Endodermal cell (in vitro differentiated cells): ENCODE data around the gene TLE1. TPM values are rescaled to one million over a fixed set of nuclear protein-coding genes. Genes with fewer than 3 reads are reported as not detected.

Experiments used
- DNase-seq: peaks from one replicate; pipeline ENCODE4 v3.0.0-alpha.2; 2017
- H3K27ac ChIP-seq: 2 replicates; pipeline ENCODE4 v1.5.1; 2013; ENCODE audit warnings: mild to moderate bottlenecking, low read depth, low read length, moderate library complexity
- H3K27me3 ChIP-seq: 2 replicates; pipeline ENCODE4 v1.6.1; 2013; ENCODE audit warnings: mild to moderate bottlenecking, low read length, moderate library complexity; ENCODE audit not compliant: insufficient read depth, control insufficient read depth, poor library complexity, severe bottlenecking
- H3K36me3 ChIP-seq: 2 replicates; pipeline ENCODE4 v1.7.0; 2013; ENCODE audit warnings: mild to moderate bottlenecking, low read length, moderate library complexity; ENCODE audit not compliant: control insufficient read depth, insufficient read depth
- H3K4me1 ChIP-seq: one replicate; pipeline ENCODE4 v1.7.0; 2013; ENCODE audit warnings: low read length; ENCODE audit not compliant: control insufficient read depth, insufficient read depth
- H3K4me3 ChIP-seq: 2 replicates; pipeline ENCODE4 v1.5.1; 2013; ENCODE audit warnings: mild to moderate bottlenecking, low read length, moderate library complexity
- H3K9ac ChIP-seq: 2 replicates; pipeline ENCODE4 v1.6.1; 2013; ENCODE audit warnings: mild to moderate bottlenecking, low read length, moderate library complexity; ENCODE audit not compliant: poor library complexity, severe bottlenecking; ENCODE audit errors: extremely low read depth
- H3K9me3 ChIP-seq: 2 replicates; pipeline ENCODE4 v1.6.1; 2013; ENCODE audit warnings: mild to moderate bottlenecking, low read length, moderate library complexity; ENCODE audit not compliant: control insufficient read depth
- H3K27ac Mint-ChIP-seq: 2 replicates; pipeline ENCODE4 v1.8.0; 2020; ENCODE audit warnings: mixed read lengths
- H3K27me3 Mint-ChIP-seq: 2 replicates; pipeline ENCODE4 v1.8.0; 2021; ENCODE audit warnings: mild to moderate bottlenecking, mixed read lengths; ENCODE audit not compliant: insufficient read depth
- H3K36me3 Mint-ChIP-seq: 2 replicates; pipeline ENCODE4 v1.8.0; 2020; ENCODE audit warnings: low read depth, mixed read lengths
- H3K4me1 Mint-ChIP-seq: 2 replicates; pipeline ENCODE4 v1.8.0; 2020; ENCODE audit warnings: mixed read lengths
- H3K4me3 Mint-ChIP-seq: 2 replicates; pipeline ENCODE4 v1.8.0; 2020; ENCODE audit warnings: mild to moderate bottlenecking, moderate library complexity, mixed read lengths
- H3K9me3 Mint-ChIP-seq: 2 replicates; pipeline ENCODE4 v1.8.0; 2020; ENCODE audit warnings: mild to moderate bottlenecking, mixed read lengths
- WGBS, 2 experiments: methylation state at CpG; one replicate each; pipeline versions ENCODE4 v1.1.5 to v1.1.7; 2013; ENCODE audit warnings: missing lambda C conversion rate in 2 of 2, mixed read lengths in 1 of 2; ENCODE audit not compliant: insufficient coverage in 1 of 2, insufficient read length in 1 of 2; 5-methylcytosine and 5-hydroxymethylcytosine counted together
- total RNA-seq, 2 donors: library from RNA; stranded (reverse); fragmentation: NEBNext Ultra II Directional in 1 of 2; extraction: Animal tissue kit (Norgen Biotek cat#: 25700) in 1 of 2; gene quantifications; 2 replicates in 1 of 2; 3 replicates in 1 of 2; pipeline ENCODE4 v1.2.1, GENCODE V29; 2021
- TF ChIP-seq, protein P1 (sequence below): fragments of 200-600 bp; sonication (generic); conservative IDR thresholded peaks from 2 replicates; pipeline ENCODE4 v1.5.0; 2021; ENCODE audit warnings: antibody characterized with exemption, mild to moderate bottlenecking

The TLE1 gene
- total RNA-seq, 2 donors from 2014 or later, result 49.7 to 73.5 TPM

- peaks cover 14% of the 10 kb centered on the region for H3K4me1 ChIP-seq
- Mint-ChIP-seq H3K27ac (no peak overlapping the region), H3K36me3 (no peaks in the 10 kb centered on the region), H3K4me1 (peaks cover 47% of the 10 kb centered on the region), H3K4me3 (no peak overlapping the region), H3K27me3 (no peaks in the 10 kb centered on the region), H3K9me3 (no peaks in the 10 kb centered on the region)
- WGBS, 2 experiments, result 79 to 83% methylated on average over 2 to 4 of the region's 4 CpGs
- no peak overlapping the region for H3K9ac ChIP-seq
- no peak for DNase-seq
- no peak overlapping the region for H3K4me3 ChIP-seq
- H3K27me3 ChIP-seq, result no peaks in the 10 kb centered on the region
- H3K36me3 ChIP-seq, result no peaks in the 10 kb centered on the region
- H3K27ac ChIP-seq, result no peak overlapping the region
- TF ChIP-seq, protein P1, sequence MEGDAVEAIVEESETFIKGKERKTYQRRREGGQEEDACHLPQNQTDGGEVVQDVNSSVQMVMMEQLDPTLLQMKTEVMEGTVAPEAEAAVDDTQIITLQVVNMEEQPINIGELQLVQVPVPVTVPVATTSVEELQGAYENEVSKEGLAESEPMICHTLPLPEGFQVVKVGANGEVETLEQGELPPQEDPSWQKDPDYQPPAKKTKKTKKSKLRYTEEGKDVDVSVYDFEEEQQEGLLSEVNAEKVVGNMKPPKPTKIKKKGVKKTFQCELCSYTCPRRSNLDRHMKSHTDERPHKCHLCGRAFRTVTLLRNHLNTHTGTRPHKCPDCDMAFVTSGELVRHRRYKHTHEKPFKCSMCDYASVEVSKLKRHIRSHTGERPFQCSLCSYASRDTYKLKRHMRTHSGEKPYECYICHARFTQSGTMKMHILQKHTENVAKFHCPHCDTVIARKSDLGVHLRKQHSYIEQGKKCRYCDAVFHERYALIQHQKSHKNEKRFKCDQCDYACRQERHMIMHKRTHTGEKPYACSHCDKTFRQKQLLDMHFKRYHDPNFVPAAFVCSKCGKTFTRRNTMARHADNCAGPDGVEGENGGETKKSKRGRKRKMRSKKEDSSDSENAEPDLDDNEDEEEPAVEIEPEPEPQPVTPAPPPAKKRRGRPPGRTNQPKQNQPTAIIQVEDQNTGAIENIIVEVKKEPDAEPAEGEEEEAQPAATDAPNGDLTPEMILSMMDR, result no peak
- H3K9me3 ChIP-seq, result no peaks in the 10 kb centered on the region
These were observed 136.8 kb downstream of the TLE1 start for GRCh38 chr9:81552581-81552991.

DNA sequence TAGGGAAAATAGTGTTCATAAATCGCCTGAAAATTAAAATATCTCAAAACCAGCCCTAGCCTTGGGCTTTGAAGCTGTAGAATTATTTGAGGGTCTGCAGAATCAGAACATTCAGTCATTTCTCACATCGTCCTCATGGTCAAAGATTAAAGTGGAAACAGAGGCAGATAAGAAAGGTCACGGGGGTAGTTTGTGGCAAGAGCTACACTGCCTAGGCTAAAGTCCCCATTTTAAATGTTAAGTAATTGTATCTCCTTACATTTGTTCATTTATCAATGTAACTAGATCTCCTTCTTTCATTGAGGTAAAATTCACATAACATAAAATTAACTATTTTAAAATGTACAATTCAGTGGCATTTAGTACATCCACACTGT, 139.2 kb downstream of the TLE1 start:
- H3K36me3 Mint-ChIP-seq, result no peaks in the 10 kb centered on the region
- 65 to 83% methylated on average over 1 to 3 of the region's 3 CpGs for WGBS, 2 experiments
- Histone ChIP-seq H3K36me3 (no peaks in the 10 kb centered on the region), H3K27me3 (no peaks in the 10 kb centered on the region), H3K9me3 (no peaks in the 10 kb centered on the region), H3K9ac (no peak overlapping the region), H3K27ac (no peak overlapping the region), H3K4me3 (no peak overlapping the region), H3K4me1 (peaks cover 23% of the 10 kb centered on the region)
- TF ChIP-seq, protein P1, result no peak
- H3K27ac Mint-ChIP-seq, result peak overlapping the region; percentile 72
- H3K4me1 Mint-ChIP-seq, result peaks cover 66% of the 10 kb centered on the region
- H3K9me3 Mint-ChIP-seq, result no peaks in the 10 kb centered on the region
- no peak for DNase-seq
- peaks cover 3% of the 10 kb centered on the region for H3K27me3 Mint-ChIP-seq
- peak overlapping the region; percentile 7 for H3K4me3 Mint-ChIP-seq

DNA sequence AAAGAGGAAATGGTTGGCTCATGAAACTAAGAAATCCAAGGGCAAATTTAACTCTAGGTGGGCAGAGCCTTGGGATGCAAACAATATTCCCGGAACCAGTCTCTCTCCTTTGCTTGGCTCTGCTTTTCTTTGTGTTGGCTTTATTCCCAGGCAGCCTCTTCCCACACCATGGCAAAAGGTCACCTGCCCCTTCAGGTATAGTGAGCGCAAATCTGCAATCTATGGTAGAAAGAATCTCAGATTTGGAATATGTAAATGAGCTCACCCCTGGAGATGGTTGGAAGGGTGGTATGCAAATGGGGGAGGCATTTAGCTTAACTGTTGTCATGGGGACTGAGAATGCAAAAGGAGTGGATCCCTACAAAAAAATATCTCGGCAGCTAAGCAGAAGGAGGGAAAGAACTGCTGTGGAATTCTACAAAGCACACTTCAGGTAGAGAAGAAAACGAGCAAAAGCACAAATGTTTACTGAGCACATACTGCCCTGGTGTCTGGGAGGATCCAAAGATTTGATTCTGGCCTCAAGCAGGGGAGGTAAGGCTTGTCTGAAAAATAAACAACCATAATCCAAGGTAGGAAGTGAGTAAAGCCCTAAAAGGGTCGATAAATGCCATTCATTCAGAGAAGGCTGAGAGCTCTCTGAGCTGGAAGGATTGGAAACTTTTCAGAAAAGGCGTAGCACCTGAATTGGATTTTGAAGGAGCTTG, 139.7 kb downstream of the TLE1 start:
- no peaks in the 10 kb centered on the region for H3K27me3 ChIP-seq
- Mint-ChIP-seq H3K27ac (peak overlapping the region; percentile 72), H3K4me3 (peak overlapping the region; percentile 7), H3K9me3 (no peaks in the 10 kb centered on the region), H3K27me3 (peaks cover 3% of the 10 kb centered on the region), H3K36me3 (no peaks in the 10 kb centered on the region), H3K4me1 (peaks cover 61% of the 10 kb centered on the region)
- 44 to 58% methylated on average over 5 to 6 of the region's 6 CpGs for WGBS, 2 experiments
- no peak overlapping the region for H3K4me3 ChIP-seq
- no peaks in the 10 kb centered on the region for H3K9me3 ChIP-seq
- DNase-seq, result peak; percentile 53
- no peak overlapping the region for H3K9ac ChIP-seq
- H3K27ac ChIP-seq, result no peak overlapping the region
- TF ChIP-seq, protein P1, result no peak
- no peaks in the 10 kb centered on the region for H3K36me3 ChIP-seq
- H3K4me1 ChIP-seq, result peaks cover 23% of the 10 kb centered on the region
